Left cardiac atrium (tissue), 4 donors: ENCODE data around the gene SLC31A2. TPM values are rescaled to one million over a fixed set of nuclear protein-coding genes. Genes with fewer than 3 reads are reported as not detected.
A peak's percentile ranks its signal among the peaks of the same experiment; 100 is the strongest.
"Not testable (repeated sequence)": the region's sequence is repeated elsewhere in the genome, so short reads cannot be mapped to it uniquely, and the experiment has no call there.

ENCODE experiments used
- ATAC-seq, 2 donors: fragments of 200-7000 bp; cut with Tn5 transposase; one replicate each; pipeline ENCODE4 v1.9.1; 2020; ENCODE audit warnings: mild to moderate bottlenecking in 2 of 2, moderate library complexity in 2 of 2
- DNase-seq: peaks from one replicate; pipeline ENCODE4 v3.0.0-alpha.2; 2020
- intact Hi-C, 2 donors: fragments of 100-400 bp; cut with DNase I; formaldehyde crosslinking; loops; one replicate each; pipeline versions ENCODE4 v1.14.1 to v1.15.1; 2022 to 2023
- total RNA-seq, 2 donors: library from RNA; stranded (reverse); fragmentation: NEBNext Ultra II Directional; extraction: Animal tissue kit (Norgen Biotek cat#: 25700); gene quantifications; one replicate each; pipeline ENCODE4 v1.2.1, GENCODE V29; 2021
- donor health status: DM: no; HTN: yes; CAD: no.
- donor health status: DM: no; HTN: yes; CAD: no; lungs with severe emphysema.
- donor health status: DM: yes; HTN: yes; CAD: no.
- donor health status: Dilated cardiomyopathy.

The SLC31A2 gene
- total RNA-seq, 2 donors from 2014 or later = 7.1 to 12.3 TPM

DNA sequence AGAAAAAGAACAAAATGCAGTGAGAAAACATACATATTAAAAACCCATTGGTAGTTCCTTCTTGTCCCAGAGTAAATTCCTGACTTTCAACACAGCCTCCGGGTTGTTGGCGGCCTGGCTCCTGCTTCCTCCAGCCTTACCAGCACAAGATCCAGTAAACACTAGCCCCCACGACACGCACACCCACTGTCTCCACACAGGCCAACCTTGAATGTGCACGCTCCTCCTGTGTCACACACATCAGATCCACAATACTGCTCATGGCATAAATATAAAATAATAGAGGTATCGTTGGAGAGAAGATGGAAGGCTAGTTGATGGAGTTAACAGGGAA lies 2.5 kb upstream of the SLC31A2 start:
- ATAC-seq (no peak), DNase-seq (no peak)
- intact Hi-C loops = no loop called here

- no peak for ATAC-seq
- intact Hi-C loops = no loop called here
- no peak for DNase-seq
These were observed 1.9 kb upstream of the SLC31A2 start for GRCh38 chr9:113148781-113149510.

GRCh38 chr9:113149561-113149960 lies 1.2 kb upstream of the SLC31A2 start:
- DNase-seq, intact Hi-C loops: not testable (repeated sequence)

DNA sequence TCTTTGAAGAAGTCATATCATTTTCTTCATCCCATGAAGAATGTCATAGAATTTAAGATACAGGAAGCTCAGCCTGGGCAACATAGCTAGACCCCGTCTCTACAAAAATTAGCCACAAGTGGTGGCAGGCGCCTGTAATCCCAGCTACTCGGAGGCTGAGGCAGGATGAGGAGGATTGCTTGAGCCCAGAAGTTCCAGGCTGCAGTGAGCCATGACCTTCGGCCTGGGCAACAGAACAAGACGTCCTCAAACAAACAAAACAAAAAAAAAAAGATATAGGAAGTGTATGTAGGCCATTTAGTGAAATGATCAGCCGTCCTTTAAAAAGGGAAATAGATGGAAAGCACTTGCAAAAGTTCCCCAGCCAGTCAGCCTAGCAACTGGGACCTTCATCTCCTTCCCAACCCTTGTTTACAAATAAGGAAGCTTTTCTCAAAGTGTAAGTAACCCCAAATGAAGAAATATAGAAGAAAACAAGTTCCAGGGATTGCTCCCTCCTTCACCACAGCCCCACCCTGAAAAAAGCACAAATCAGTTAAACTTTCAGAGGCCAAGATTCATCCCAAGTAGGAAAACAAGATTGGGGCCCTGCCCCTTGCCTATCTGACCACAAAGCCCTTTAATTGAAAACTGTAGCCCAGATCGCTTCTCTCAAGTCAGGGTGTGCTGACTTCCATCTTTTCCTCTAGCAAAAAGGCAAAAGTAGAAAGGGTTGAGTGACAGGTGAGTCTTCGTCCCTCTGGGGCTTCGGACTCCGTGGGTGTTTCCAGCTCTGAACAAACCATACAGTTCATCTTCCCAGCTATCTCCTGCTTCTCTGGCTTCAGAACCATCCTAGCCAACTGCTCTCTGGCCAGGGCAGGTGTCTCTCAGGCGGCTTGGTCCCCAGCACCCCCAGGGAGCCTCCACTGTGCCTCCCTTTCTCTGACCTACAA lies 1.2 kb downstream of the SLC31A2 start:
- intact Hi-C loops = no loop called here
- DNase-seq (peak; percentile 36), ATAC-seq (peak in 1 of 2 donors; percentile 3)

More at GRCh38 chr9:113149561-113149960, 1.2 kb upstream of the SLC31A2 start:
- not testable (repeated sequence) for ATAC-seq

DNA sequence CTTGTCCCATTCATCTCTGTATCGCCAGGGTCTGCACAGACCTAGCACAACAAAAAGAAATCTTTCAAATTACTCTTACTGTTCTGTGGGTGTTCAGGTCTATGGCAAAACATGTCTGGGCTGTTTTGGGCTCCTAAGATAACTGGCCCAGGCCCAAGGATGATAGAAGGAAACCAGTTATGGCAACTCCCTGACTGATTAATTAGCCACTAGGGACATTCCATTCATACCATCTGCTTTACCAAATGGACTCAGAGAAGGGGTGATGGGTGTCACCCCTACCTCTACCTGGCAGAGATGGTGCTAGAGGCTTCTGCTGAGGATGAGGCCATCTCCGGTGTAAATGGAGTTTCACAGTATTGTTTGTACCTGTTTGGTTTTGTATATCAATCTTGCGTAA lies 1.9 kb downstream of the SLC31A2 start:
- intact Hi-C loops = no loop called here
- DNase-seq (no peak), ATAC-seq (no peak)

DNA sequence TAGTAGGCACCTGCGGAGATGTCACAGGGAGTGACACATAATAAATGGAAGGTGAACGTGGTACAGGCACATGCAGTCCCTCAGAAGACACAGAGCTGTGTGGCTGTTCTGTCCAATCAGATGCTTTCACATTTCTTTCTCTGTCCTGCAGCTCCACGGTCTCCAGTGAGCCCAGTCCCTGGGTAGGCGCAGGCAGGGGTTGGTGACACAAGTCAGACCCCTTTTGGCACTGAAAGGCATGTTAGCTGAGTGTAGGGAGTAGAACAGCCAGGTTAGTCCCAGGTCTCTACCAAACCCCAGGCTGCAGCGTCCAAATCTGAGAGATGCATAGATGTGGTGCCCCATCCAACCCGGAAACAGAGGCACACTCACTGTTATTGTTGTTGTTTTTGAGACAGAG lies 2.8 kb downstream of the SLC31A2 start:
- ATAC-seq (no peak), DNase-seq (no peak)
- intact Hi-C loops = no loop called here

GRCh38 chr9:113154471-113154870 lies 3.7 kb downstream of the SLC31A2 start:
- intact Hi-C loops = no loop called here
- DNase-seq = no peak
- peak in 1 of 2 donors; percentile 2 for ATAC-seq

- no peak for ATAC-seq
- intact Hi-C loops = no loop called here
These were observed 4.1 kb downstream of the SLC31A2 start for GRCh38 chr9:113154946-113155345.

DNA sequence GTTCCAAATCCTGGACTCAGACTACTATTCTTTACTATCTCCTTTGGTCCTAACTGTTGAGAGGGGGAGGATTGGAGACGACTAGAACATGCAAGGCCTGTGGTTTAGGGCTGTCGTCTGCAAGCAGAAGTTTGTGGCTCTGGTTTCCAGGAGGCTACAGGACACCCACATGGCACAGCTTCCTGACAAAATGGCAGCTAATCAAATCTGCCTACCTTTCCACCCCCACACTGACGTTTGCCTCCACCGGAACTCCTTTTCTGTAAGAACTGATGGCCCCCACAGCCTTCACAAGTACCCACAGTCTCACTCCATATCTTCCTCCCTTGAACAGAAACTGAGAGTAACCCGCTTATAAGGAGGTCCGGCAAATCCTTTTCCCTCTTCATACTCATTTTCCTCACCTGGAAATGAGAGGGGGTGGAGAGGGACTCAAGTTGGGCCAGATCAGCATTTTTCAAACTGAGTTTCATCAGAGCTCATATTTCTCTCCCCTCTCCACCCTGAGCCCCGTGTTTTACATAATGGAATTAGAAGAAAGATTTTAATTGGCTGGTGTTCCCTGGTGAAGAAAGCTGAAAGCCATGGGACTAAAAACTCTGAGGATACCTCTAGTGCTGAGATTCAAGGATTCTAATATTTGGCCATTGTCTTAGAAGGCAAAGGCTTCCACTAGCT lies 5.2 kb downstream of the SLC31A2 start:
- ATAC-seq (no peak), DNase-seq (no peak)
- intact Hi-C loops = no loop called here

More at GRCh38 chr9:113154946-113155345, 4.1 kb downstream of the SLC31A2 start:
- no peak for DNase-seq

DNA sequence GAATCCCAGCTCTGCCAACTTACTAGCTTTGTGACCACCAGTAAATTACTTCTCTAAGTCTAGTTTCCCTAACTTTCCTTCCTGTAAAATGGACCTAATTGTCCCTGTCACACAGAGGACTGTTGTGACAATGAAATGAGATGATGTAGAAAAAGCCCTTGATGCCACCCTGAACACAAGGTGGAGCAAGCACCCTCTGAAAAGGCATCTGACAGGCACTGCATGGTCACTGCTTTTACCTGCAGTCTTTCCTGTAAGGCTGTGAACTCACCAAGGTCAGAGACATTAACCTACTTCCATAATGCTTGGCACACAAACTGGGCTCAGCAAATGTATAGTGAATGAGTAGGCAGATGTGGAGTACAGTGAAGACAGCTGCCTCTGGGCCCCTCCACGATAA lies 6.1 kb downstream of the SLC31A2 start:
- DNase-seq = no peak
- intact Hi-C loops = no loop called here
- no peak for ATAC-seq

GRCh38 chr9:113158446-113158845 lies 7.6 kb downstream of the SLC31A2 start:
- intact Hi-C loops = no loop called here
- DNase-seq = no peak
- ATAC-seq = no peak

- no peak for DNase-seq
- intact Hi-C loops = no loop called here
- ATAC-seq = no peak
These were observed 9.8 kb downstream of the SLC31A2 start for GRCh38 chr9:113160571-113160970.

DNA sequence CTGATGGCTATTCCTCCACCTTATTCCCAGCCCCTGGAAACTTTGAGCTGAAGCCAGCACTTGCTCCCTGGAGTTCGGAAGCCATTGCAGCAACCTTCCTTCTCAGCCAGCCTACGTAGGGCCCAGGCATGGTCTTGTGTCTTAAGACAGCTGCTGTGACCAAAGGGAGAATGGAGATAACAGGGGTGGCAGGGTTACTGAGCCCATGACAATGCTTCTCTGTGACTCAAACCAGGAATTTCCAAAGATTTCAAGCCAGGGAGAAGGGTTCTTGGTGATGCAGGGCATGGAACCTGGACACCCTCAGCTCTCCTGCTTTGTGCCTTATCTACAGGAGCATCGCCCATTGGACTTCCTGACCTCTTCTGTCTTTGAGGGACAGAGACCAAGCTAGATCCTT lies 12.2 kb downstream of the SLC31A2 start:
- ATAC-seq = no peak
- no peak for DNase-seq
- intact Hi-C loops = no loop called here

DNA sequence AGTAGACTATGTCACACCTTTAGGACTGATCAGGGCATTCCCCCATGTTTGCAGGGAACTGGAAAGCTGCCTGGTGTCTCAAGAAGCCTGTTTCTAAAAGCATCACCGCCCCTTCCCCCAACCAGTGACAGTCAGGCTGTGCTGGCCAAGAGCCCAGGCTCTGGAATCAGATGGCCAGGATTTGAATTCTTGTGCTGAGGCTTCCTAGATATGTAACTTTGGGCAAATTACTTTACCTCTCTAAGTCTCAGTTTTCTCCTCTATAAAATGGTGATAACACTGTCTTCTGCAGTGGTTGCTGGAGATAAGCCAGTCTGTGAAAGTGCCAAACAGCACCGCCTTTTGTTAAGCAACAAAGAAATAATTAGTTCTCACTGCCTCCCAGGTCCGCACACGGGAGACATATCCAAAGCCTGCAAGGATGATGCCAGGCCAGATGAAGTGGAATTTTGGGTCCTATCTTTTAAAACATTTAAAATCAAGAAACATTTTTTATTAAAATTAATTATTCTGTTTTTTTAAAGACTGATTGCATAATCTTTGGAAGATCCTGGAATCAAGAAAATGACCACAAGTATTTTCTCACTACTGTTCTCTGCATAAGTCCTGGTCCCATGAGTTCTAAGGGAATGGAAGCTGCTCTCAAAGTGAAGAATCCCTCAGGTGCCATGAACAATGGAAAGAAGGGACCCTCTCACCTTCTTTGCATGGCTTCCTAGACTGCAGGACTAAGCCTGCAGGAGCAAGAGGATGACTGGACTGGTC lies 13.9 kb downstream of the SLC31A2 start:
- DNase-seq = peak; percentile 58
- ATAC-seq = peak; percentile 69 to 79
- intact Hi-C loops = no loop called here

DNA sequence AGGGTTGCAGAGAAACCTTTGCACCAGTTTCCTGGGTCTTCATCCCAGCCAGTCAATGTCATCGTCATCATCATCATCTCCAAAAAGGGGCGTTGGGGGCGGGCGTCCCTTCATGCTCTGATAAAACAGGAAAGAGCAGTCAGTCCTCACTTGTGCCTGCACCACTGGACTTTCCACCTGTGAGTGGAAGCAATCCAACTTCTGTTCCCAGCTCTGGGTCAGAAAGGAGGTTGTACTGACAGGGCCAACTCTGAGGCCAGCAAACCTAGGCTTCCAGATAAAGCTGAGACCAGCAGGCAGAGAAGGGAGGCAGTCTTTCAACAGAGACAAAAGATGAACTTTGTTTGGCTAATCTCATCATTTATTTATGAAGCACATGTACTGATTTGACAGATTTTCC lies 15.2 kb downstream of the SLC31A2 start:
- no peak for ATAC-seq
- no peak for DNase-seq
- intact Hi-C loops = no loop called here

DNA sequence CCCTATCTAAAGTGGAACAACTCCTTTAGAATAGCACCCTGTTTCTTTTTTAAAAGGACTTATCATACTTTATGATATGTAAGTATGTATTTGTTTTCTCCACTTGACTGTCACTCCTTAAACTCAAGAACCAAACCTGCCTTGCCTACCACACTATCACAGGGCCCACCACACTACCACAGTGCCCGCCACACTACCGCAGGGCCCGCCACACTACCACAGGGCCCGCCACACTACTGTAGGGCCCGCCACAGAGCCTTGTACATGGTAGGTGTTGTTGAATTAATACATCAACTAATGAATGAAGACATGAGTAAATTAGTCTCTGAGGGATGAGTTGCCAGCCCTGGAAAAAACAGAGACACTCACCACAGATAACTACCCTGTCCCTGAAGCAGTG lies 18.0 kb downstream of the SLC31A2 start:
- intact Hi-C loops = no loop called here
- ATAC-seq (no peak), DNase-seq (no peak)

DNA sequence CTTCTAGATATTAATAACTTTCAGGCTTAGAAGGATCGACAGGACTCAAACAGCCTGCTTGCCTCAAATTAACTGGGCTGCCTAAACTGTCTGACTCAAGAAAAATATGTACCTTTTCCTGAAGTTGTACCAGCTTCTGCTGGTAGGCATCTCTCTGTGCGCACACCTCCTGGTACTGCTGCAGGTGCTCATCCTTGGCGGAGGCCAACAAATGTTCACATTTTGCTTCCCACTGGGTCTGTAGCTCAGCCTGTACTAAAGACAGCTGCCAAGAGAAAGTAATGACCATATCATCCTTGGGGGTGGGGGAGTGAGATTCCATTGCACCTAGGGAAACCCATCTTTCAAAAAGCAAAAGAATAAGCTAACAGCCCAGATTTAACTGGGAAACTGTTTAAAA lies 22.5 kb downstream of the SLC31A2 start:
- ATAC-seq (no peak), DNase-seq (no peak)
- intact Hi-C loops = no loop called here

GRCh38 chr9:113176803-113177202 lies 26.0 kb downstream of the SLC31A2 start:
- no peak for ATAC-seq
- intact Hi-C loops = no loop called here
- DNase-seq = no peak

- ATAC-seq (no peak), DNase-seq (no peak)
- intact Hi-C loops = no loop called here
These were observed 26.4 kb downstream of the SLC31A2 start for GRCh38 chr9:113177251-113177650.
